HG02623 (cell line): ENCODE results near the gene KANSL3.
"Not testable (repeated sequence)": the region's sequence is repeated elsewhere in the genome, so short reads cannot be mapped to it uniquely, and the experiment has no call there.

ENCODE experiments used
- ATAC-seq: cut with Tn5 transposase; IDR thresholded peaks from one replicate; pipeline ENCODE4 v1.9.1; 2021; ENCODE audit warnings: moderate library complexity; ENCODE audit not compliant: unreplicated experiment

KANSL3 gene

GRCh38 chr2:96638144-96639121 is at the start of gene KANSL3:
KANSL3 (minus strand) TSS chr2:96638312; CDS start chr2:96637135, 1,177 bp downstream.
- ATAC-seq, result peak; percentile 69

DNA sequence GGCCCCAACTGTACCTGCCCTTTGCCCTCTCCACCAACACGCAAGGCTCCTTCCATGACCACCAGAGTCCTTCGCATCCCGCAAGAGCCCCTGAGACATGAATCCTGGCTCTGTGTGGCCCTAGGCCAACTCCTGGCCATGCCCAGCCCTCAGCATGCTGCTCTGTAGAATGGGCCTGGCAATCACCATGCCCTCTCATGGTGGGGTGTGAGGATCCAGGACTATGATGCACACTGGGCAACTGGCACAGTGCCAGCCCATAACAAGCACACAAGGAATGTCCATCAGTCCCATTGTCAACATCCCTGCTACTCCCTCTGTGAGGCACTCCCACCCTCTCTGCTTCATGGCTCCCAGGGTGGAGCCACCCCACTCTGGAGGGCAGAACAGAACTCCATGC is 49.2 kb upstream of the KANSL3 start:
- no peak for ATAC-seq

DNA sequence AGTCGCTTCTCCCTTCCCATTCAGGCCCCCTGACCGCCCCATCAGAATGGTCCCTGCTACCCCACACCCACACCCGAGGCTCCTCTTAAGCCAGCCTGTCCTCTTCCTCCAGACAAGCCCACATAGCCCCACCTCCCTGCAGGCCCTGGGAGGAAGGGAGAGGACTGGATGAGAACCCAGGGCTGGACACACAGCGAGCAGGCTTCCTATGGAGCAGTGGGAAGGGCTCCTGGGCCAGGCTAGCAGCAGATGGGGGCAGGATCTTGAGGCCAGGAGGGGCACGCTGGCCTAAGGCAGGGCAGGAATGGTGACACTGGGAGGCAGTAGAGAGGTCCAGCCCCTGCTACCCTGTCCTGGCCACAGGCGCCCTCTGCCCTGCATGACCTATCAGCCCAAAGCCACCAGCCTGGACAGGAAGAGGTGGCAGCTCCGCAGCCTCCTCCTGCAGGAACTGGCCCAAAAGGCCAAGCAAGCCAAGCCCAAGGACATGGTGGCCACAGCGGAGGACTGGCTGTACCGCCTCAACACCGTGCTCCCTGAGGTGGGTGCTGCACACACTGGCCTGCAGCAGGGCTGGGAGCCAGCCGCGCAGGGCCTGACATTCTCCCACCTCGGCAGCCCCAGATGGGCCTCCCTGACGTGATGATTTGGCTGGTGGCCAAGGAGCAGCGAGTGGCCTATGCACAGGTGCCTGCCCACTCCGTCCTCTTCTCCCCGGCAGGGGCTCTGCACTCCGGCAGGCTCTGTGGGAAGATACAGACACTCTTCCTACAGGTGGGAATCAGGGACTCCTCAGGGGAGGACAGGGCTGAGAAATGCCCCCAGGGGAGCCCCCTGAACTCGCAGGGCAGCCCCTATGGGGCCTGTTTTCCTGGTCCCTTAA is 47.7 kb upstream of the KANSL3 start:
- no peak for ATAC-seq

GRCh38 chr2:96684883-96685576 is 46.9 kb upstream of the KANSL3 start:
- no peak for ATAC-seq

DNA sequence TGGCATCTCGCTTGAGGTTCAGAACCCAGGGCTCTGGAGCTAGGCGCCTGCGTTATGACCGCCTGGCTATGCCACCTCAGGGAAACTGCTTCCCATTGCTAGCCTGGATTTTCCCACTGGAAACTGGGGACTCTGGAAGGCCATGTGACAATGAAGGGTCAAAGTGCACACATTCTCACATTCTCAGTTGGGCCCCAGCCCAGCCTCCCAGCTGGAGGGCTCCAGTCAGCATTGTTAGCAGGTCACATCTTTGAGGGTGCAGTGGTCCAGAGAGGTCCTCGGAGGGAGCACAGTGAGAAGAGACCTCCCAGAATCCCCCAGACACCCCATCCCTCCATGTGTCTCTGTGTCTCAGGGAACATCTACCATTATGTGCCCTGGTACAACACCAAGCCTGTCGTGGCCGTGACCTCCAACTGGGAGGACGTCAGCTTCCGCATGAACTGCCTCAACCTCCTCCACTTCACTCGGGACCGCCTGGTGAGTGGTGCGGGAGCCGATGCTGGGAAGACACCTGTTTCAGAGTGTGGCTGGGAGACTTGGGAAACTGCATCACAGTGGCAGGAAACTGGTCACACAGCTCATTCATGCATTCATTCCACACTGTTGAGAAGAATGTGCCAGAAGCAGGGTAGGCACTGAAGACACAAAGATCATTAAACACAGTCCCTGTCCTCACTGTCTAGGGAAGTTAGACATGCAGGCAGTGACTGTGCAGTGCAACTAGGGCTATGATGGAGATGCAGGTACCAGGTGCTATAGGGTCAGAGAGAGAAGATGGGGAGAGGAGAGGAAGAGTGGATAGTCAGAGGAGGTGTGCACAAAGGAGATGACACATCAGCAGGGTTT is 46.1 kb upstream of the KANSL3 start:
- no peak for ATAC-seq

DNA sequence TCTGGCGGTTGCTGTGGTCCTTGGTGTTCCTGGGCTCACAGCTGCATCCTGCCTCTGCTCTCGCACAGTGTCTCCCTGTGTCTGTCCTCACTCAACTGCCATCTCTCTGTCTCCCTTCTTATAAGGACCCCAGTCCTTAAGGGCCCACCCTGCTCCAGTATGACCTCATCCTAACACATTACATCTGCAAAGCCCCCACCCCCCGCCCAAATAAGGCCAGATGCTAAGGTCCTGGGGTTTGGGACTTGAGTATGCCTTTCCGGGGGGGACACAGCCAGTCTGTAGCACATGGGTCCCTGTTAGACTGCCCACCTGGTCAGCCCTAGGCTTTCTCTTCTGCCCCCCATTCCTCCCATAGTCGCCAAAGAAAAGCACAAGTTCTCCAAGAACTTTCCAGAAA is 45.2 kb upstream of the KANSL3 start:
- no peak for ATAC-seq

DNA sequence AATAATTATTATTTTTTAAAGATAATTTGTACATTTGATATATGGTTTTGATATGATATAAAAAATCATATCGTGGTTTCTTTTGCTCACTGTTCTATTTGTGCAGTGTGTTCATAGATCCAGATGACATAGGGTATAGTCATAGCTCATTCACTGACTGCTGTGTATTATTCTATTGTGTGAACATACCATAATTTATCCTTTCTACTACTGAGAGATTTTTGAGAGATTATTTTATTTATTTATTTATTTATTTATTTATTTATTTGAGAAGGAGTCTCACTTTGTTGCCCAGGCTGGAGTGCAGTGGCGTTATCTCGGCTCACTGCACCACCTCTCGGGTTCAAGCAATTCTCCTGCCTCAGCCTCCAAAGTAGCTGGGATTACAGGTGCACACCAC is 43.4 kb upstream of the KANSL3 start:
- no peak for ATAC-seq

GRCh38 chr2:96680561-96681141 is 42.5 kb upstream of the KANSL3 start:
- no peak for ATAC-seq

DNA sequence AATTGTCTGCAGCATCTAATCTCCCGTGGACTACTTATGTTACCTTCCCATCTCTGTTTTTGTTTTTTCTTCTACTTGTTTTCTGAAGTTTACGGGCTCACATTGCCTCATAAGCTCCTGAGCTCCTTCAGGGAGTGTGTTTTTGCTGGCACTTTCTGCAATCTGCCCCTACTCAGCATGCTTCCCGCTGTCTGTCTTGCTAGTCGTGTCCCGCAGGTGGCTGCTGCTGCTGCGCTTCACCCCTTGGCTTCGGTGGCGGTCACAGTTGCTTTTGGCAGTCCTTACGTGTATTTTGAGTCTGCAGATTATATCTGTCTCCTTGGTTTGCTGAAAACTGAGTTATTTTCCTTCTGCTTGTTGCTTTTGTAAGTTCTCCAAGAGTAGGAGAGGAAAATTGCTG is 41.7 kb upstream of the KANSL3 start:
- no peak for ATAC-seq

- ATAC-seq, result no peak
Measured at GRCh38 chr2:96669539-96670215, 31.6 kb upstream of the KANSL3 start.

DNA sequence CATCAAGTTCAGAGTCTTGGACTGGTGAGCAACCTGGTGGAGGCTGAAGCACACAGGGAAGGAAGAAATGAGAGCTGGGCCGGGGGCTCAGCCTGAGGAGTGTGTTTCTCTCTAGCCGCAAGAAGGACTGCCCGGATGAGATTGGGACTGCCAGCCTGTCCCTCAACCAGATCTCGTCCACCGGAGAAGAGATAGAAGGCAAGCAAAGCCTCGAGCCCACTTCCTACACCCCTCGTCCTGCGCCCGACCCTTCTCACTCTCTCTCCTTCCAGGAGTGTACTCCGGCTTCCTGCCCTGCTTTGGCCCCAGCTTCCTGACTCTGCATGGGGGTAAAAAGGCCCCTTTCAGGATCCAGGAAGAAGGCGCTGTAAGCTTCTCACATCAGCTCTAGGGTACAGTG is 30.7 kb upstream of the KANSL3 start:
- no peak for ATAC-seq

GRCh38 chr2:96665717-96666116 is 27.6 kb upstream of the KANSL3 start:
- not testable (repeated sequence) for ATAC-seq

DNA sequence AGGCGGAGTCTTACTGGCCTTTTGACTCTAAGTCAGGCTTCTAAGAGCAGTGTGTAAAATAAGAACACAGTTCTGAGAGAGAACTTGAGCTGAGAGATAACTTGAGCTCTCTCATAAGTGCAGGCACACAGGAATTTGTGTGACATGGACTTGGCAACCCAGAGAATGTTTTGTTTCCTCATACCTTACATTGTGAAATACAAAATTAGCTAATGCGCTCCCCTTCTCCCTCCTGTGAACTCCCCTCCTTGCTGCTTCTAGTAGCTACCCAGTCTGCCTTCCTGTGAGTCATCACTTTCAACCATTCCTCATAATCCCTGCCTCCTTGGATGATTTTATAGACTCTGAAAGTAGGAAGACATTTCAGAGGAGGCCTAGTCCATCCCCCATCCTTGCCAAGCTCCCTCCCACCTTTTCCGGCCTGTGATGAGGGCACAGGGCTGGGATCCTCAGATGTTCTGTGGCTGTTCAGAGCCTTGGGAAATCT is 27.0 kb upstream of the KANSL3 start:
- ATAC-seq, result no peak

- no peak for ATAC-seq
Measured at GRCh38 chr2:96664366-96664925, 26.3 kb upstream of the KANSL3 start.

DNA sequence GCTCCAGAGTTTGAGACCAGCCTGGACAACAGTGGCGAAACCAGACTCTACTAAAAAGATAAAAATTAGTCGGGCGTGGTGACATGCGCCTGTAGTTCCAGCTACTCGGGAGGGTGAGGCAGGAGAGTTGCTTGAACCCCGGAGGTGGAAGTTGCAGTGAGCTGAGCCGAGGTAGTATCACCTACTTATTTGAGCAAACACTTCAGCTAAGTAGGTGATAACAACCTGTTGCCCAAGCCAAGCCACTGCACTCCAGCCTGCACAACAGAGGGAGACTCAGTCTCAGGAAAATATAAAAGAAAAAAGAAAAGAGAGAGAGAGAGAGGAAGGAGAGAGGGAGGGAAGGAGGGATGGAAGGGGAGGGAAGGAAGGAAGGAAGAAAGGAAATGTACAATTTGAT is 25.7 kb upstream of the KANSL3 start:
- no peak for ATAC-seq

DNA sequence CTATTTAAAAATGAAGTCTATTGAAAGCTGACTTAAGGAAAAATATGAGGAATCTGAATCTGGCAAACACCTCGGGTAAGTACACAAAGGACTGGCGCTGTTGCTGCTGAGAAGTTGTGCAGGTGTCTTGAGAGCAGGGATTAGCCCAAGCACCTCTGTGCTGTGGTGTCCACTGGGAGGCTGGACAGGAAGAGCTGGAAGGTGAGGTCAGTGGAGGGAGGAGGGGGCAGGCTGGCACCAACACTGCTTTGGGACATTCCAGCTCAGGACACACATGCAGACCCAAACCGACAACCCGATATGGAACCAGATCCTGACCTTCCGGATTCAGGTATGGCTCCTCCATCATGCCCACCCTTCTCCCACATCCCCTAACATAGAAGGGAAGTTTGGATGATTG is 25.1 kb upstream of the KANSL3 start:
- ATAC-seq, result no peak

DNA sequence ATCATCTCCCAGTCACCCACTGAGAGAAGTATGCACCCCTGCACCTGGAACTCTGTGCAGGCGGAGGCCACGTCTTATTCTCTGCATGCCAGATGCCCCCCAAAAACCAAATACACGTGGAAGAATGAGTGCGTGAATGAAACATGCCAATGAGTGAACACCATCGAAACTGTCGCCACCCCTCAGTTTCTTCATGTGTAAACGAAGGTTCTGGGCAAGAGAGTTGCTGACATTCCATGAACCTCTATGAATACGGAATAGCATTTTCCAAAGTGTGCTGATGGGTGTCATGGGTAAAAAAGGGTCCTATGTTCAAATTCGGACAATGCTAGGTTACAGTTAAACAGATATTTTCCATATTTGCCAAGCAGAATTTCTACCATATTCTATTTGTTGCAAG is 24.2 kb upstream of the KANSL3 start:
- no peak for ATAC-seq

DNA sequence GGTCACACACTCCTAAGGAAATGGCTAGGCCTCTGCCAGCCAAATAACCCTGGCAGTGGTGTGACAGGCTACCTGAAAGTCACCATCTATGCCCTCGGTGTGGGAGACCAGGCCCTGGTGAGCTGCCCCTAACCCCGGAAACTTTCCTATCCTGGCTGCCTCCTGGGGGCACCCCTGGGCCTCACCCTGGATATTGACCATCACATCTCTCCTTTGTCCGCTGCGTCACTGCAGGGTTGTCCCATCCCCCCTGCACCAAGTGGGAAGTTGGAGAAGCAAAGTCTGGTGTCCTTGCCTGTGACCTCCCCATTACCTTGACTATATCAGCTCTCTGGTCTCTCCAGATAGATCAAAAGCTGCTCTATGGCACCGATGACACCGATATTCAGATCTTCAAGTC is 23.2 kb upstream of the KANSL3 start:
- no peak for ATAC-seq

DNA sequence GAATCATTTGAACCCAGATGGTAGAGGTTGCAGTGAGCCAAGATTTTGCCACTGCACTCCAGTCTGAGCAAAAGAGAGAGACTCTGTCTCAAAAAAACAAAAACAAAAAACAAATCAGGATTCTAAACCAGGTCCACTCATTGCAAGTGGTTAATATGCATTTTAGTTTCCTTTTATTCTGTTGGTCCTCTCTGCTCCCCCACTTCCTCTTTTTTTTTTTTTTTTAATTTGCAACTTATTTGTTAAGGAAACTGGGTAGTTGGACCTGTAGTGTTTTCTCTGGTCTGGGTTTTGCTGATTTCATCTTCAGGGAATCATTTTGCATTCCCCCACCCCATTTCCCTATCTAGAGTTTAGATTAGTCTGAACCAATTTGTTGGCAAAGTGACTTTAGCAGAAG is 18.4 kb upstream of the KANSL3 start:
- ATAC-seq, result no peak
